ENCODE data around the gene SLC36A1. TPM values are rescaled to one million over a fixed set of nuclear protein-coding genes. Genes with fewer than 3 reads are reported as not detected.
A peak's percentile ranks its signal among the peaks of the same experiment; 100 is the strongest.
"Not testable (repeated sequence)": the region's sequence is repeated elsewhere in the genome, so short reads cannot be mapped to it uniquely, and the experiment has no call there.

SLC36A1 gene
- total RNA-seq, 2 experiments from 2014 or later: 6.4 to 6.7 TPM

DNA sequence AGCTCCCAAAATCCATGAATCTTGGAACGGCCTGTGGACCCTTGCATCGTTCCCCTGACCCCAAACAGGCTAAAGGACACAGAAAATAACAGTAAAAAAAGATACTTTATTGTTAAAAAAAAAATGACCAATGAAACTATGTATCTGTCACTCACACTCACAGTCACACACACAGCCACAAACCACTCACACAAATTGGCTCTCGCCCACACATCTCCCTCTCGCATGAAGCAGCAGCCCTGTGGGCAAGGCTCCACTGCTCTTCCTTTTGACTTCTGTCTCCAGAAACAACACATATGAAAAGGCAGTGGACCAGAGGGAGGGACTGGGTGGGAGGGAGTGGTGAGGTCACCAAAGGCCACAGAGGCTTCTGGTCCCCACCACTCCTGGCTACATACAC lies 56.6 kb downstream of the SLC36A1 start:
- ATAC-seq: no peak
- CTCF ChIA-PET: no interaction called here
- no peak for DNase-seq
- Mint-ChIP-seq H3K27ac (no peak overlapping the region), H3K36me3 (no peaks in the 10 kb centered on the region), H3K9me3 (ENCODE audit: low read depth) (no peaks in the 10 kb centered on the region), H3K27me3 (no peaks in the 10 kb centered on the region), H3K4me3 (no peak overlapping the region), H3K4me1 (peaks cover 5% of the 10 kb centered on the region)

DNA sequence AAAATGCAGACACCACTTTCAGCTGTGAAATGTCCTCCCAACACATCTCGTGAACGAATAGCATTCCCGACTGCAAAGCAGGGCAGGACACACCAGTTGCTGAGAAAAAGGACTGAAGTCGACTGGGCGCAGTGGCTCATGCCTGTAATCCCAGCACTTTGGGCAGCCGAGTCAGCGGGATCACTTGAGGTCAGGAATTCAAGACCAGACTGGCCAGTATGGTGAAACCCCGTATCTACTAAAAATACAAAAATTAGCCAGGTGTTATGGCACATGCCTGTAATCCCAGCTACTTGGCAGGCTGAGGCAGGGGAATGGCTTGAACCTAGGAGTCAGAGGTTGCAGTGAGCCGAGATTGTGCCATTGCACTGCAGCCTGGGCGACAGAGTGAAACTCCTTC lies 60.9 kb downstream of the SLC36A1 start:
- H3K4me1 Mint-ChIP-seq; H3K36me3 Mint-ChIP-seq; H3K27me3 Mint-ChIP-seq; H3K27ac Mint-ChIP-seq; H3K4me3 Mint-ChIP-seq; DNase-seq; H3K9me3 Mint-ChIP-seq (ENCODE audit: low read depth); ATAC-seq: not testable (repeated sequence)
- CTCF ChIA-PET: interaction anchor here (0.9 kb wide), 1 partner anchor 141 kb away, joined by 3 read pairs; no protein-coding TSS in a partner anchor

DNA sequence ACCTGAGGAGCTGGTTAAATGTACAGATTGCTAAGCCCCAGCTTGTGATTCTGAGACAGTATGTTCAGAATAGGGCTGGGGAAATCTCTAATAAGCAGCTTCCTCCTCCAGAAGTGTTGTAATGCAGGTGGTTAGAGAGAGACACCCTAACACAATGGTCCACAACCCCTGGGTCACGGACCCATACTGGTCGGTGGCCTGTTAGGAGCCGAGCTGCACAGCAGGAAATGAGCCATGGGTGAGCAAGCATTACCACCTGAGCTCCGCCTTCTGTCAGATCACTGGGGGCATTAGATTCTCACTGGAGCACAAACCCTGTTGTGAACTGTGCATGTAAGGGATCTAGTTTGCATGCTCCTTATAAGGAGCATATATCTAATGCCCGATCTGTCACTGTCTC lies 61.8 kb downstream of the SLC36A1 start:
- DNase-seq (no peak), ATAC-seq (no peak)
- Mint-ChIP-seq H3K27ac (no peak overlapping the region), H3K27me3 (no peaks in the 10 kb centered on the region), H3K4me1 (no peaks in the 10 kb centered on the region), H3K9me3 (ENCODE audit: low read depth) (no peaks in the 10 kb centered on the region), H3K4me3 (no peak overlapping the region), H3K36me3 (no peaks in the 10 kb centered on the region)
- CTCF ChIA-PET: interaction anchor here (1.0 to 2.4 kb wide), 2 partner anchors 62 to 143 kb away, joined by 3 to 7 read pairs; partner anchors contain the start of gene SLC36A1

DNA sequence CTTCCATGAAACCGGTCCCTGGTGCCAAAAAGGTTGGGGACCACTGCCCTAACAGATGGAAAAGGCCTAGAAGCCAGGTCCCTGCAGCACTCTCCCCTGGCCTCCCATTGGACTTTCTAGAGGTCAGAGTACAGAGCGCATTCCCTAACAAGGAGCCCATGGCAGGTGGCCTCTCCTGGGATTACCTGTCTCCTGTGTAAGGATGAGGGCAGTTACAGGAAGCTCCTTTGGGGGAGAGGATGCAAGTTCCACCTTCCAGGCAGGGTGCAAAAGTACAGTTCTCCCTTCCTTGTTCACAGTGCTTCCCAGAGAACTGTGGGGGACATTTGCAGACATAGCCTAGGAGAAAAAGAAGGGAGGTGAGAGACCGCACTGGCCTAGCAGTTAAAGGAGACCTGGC lies 62.4 kb downstream of the SLC36A1 start:
- DNase-seq: no peak
- CTCF ChIA-PET: interaction anchor here (1.0 to 2.4 kb wide), 2 partner anchors 62 to 142 kb away, joined by 3 to 7 read pairs; partner anchors contain the start of gene SLC36A1

DNA sequence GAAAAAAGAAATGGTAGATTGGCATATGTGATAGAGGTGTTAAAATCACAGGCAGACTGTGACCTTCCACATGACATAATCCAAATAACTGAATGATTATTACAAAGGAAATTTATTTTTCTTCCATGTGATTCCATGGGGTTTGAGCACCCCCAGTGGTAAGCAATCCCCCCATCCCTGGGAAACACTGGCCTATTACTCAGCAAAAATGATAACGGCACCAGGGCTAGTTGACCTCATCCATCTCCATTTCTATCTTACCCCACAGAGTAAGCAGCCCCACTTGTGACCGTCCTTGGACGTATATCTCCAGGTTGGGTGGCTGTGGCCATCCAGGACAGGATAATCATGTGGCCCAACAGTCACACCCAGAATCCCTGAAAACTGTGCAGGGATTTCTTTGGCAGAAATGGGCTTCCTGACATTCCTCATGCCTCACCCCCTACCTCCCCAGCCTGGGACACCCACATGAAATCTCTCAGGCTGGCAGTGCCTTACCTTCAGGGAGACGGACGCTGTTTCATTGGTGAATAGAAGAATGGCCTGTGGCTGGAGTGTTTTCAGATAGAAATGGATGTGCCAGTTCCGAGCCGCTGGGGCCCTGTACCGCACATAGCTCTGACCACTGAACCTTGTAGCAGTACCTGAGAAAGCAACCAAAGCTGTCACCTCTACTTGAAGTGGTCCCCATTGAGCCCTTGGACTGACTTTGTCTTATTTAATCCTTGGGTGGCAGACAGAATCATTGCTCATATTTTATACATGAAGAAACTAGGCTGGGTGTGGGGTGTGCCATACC lies 69.9 kb downstream of the SLC36A1 start:
- Mint-ChIP-seq H3K9me3 (ENCODE audit: low read depth) (no peaks in the 10 kb centered on the region), H3K4me3 (no peak overlapping the region), H3K27ac (no peak overlapping the region), H3K27me3 (peaks cover 2% of the 10 kb centered on the region), H3K36me3 (no peaks in the 10 kb centered on the region), H3K4me1 (no peaks in the 10 kb centered on the region)
- ATAC-seq (no peak), DNase-seq (no peak)
- CTCF ChIA-PET: no interaction called here

More for the DNA sequence above, 62.4 kb downstream of the SLC36A1 start:
- Mint-ChIP-seq H3K36me3 (no peaks in the 10 kb centered on the region), H3K4me3 (no peak overlapping the region), H3K4me1 (no peaks in the 10 kb centered on the region), H3K9me3 (ENCODE audit: low read depth) (no peaks in the 10 kb centered on the region), H3K27ac (no peak overlapping the region), H3K27me3 (no peaks in the 10 kb centered on the region)
- ATAC-seq: no peak

DNA sequence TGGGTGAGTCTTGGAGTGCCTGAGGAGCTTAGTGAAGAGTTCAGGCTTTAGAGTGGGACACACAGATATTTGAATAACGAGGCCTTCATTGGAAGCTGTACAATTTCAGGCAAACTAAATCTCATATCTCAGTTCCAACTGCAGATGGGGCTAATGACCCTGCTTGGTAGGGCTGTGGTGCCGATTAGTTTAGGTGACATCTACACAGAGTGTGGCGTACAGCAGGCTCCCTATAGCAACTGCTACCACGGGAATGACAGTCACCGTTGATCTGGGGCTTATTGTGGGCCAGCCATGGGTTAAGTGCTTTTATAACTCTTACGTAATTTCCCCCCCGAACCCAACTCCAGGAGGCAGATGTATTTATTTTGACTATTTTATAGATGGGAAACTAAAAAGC lies 72.9 kb downstream of the SLC36A1 start:
- DNase-seq: no peak
- Mint-ChIP-seq H3K27ac (no peak overlapping the region), H3K4me3 (no peak overlapping the region), H3K4me1 (no peaks in the 10 kb centered on the region), H3K36me3 (no peaks in the 10 kb centered on the region), H3K27me3 (peaks cover 4% of the 10 kb centered on the region), H3K9me3 (ENCODE audit: low read depth) (no peaks in the 10 kb centered on the region)
- CTCF ChIA-PET: interaction anchor here (1.3 to 1.6 kb wide), 2 partner anchors 73 to 132 kb away, joined by 6 read pairs; partner anchors contain the start of gene SLC36A1
- ATAC-seq: no peak

DNA sequence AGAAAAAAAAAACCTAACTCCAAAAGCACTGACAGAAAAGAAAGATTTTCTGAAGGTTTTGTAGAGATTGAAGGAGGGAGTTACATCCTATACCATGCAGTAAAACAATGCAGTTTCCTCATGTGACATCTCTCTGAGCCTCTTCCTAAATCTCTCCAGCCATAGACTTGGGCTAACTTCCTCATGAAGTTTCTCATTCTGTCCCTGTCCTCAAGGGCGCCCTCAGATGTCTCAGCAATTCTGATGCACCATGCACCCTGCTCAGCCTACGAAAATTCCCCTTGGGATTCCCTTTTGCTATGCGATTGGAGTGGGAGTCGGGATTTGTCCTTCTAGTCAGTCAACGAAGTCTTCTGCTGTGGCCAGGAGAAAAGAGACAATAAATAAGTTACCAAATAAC lies 74.8 kb downstream of the SLC36A1 start:
- CTCF ChIA-PET: no interaction called here
- Mint-ChIP-seq H3K4me3 (no peak overlapping the region), H3K4me1 (no peaks in the 10 kb centered on the region), H3K27me3 (peaks cover 4% of the 10 kb centered on the region), H3K27ac (no peak overlapping the region), H3K9me3 (ENCODE audit: low read depth) (no peaks in the 10 kb centered on the region), H3K36me3 (no peaks in the 10 kb centered on the region)
- DNase-seq: peak; percentile 18
- no peak for ATAC-seq

DNA sequence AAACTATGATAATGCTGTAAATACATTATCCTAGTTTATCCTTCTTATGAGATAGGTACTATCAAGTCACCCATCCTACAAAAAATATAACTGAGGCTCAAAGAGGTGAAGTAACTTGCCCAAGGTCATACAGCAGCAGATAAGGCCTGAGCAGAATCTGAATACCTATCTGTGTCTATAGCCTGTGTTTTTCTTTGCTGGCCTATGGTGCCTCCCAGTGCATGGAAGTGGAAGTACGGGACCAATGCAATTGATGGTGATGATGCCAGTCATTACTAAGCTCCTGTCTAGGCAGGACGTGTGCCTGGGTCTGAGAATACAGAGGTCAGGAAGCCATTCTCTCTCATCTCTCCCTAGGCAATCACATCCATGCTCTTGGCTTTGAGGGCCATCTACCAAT lies 75.9 kb downstream of the SLC36A1 start:
- no peak overlapping the region for H3K4me3 Mint-ChIP-seq
- DNase-seq: peak; percentile 58
- H3K9me3 Mint-ChIP-seq (ENCODE audit: low read depth): no peaks in the 10 kb centered on the region
- no peaks in the 10 kb centered on the region for H3K4me1 Mint-ChIP-seq
- H3K27ac Mint-ChIP-seq: no peak overlapping the region
- peak; percentile 82 for ATAC-seq
- H3K27me3 Mint-ChIP-seq: peaks cover 4% of the 10 kb centered on the region
- no peaks in the 10 kb centered on the region for H3K36me3 Mint-ChIP-seq
- CTCF ChIA-PET: interaction anchor here (0.6 to 1.5 kb wide), 12 partner anchors 8 to 358 kb away, joined by 3 to 17 read pairs (median 3); partner anchors contain the start of gene SLC36A1

DNA sequence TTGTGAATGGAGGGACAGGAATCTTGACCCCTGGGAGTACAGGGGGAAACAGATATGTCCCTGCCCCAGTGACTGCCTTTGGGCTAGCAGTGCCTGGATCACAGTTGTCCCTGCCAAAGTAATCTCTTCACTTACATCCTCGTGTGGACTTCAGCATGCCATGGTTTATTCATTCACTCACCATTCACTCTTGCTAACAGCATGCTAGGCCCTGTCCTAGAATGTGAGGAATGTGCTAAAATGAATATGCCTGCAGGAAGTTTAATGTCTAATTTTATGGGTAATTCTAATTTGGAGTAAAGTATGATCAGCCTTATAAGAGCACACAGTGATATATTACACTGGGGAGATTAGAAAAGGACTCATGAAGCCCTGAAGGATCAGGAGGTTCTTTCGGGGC lies 80.8 kb downstream of the SLC36A1 start:
- Mint-ChIP-seq H3K9me3 (ENCODE audit: low read depth) (no peaks in the 10 kb centered on the region), H3K27me3 (peaks cover 8% of the 10 kb centered on the region), H3K4me1 (no peaks in the 10 kb centered on the region), H3K27ac (no peak overlapping the region), H3K36me3 (no peaks in the 10 kb centered on the region), H3K4me3 (no peak overlapping the region)
- CTCF ChIA-PET: no interaction called here
- DNase-seq: no peak
- ATAC-seq: no peak

DNA sequence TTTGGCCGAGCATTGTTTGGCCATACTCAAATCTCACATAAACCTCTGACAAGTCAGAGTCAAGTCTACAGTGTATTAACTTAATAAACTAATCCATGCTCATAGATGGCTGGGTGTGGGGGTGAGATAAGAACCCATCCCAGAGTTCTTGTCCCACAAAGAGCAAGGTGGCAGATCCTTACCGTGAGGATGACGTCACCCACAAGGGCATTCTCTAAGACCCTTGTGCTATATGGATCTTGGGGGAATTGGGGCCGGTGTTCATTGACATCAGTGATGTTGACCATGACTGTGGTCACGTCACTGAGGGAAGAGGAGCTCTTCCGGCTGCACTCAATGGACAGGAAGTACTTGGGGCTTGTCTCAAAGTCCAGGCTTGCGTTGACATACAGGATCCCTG lies 81.6 kb downstream of the SLC36A1 start:
- Mint-ChIP-seq H3K4me3 (no peak overlapping the region), H3K4me1 (no peaks in the 10 kb centered on the region), H3K27me3 (peaks cover 8% of the 10 kb centered on the region), H3K27ac (no peak overlapping the region), H3K9me3 (ENCODE audit: low read depth) (no peaks in the 10 kb centered on the region), H3K36me3 (no peaks in the 10 kb centered on the region)
- ATAC-seq (no peak), DNase-seq (no peak)
- CTCF ChIA-PET: no interaction called here

DNA sequence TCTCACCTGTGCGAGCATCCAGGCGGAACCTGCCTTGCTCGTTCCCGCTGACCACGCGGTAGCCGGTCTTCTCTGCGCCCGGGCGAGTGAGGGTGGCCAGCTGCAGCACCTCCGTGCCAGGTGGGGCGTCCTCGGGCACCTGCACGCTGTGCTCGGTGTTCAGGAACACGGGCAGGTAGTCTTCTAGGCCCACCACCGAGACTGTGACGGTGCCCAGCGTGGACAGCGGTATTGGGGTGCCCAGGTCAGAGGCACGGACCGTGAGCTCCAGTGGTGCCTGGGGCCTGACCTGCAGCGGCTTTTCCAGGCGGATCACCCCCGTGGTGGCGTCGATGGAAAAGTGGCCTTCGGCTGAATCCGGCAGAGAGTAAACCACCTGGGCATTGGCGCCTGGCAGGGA lies 84.2 kb downstream of the SLC36A1 start:
- no peak for DNase-seq

DNA sequence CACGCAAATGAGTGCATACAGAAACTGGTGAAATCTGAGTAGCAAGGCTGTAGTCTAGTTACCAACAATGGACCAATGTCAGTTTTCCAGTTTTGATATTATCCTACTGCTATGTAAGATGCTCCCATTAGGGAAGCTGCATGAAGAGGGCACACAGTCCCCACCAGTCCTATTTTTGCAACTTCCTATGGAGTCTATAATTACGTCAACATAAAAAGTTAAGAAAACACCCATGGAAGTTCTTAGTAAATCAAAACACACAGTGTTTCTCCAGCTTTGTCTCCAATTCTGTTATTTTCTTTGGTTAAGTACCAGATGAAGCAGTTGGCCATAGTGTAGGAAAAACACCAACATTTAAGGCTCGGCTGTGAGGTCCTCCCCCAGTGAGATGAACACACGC lies 85.0 kb downstream of the SLC36A1 start:
- no peak overlapping the region for H3K4me3 Mint-ChIP-seq
- peaks cover 6% of the 10 kb centered on the region for H3K27me3 Mint-ChIP-seq
- no peaks in the 10 kb centered on the region for H3K36me3 Mint-ChIP-seq
- peaks cover 4% of the 10 kb centered on the region for H3K4me1 Mint-ChIP-seq
- no peak for DNase-seq
- CTCF ChIA-PET: interaction anchor here (1.1 kb wide), 1 partner anchor 84 kb away, joined by 3 read pairs; no protein-coding TSS in a partner anchor
- no peak for ATAC-seq
- no peaks in the 10 kb centered on the region for H3K9me3 Mint-ChIP-seq (ENCODE audit: low read depth)
- no peak overlapping the region for H3K27ac Mint-ChIP-seq

More for the DNA sequence above, 84.2 kb downstream of the SLC36A1 start:
- Mint-ChIP-seq H3K4me3 (no peak overlapping the region), H3K27me3 (peaks cover 6% of the 10 kb centered on the region), H3K4me1 (peaks cover 4% of the 10 kb centered on the region), H3K9me3 (ENCODE audit: low read depth) (no peaks in the 10 kb centered on the region), H3K36me3 (no peaks in the 10 kb centered on the region), H3K27ac (no peak overlapping the region)
- ATAC-seq: no peak
- CTCF ChIA-PET: interaction anchor here (1.1 kb wide), 1 partner anchor 8 kb away, joined by 3 read pairs; no protein-coding TSS in a partner anchor

DNA sequence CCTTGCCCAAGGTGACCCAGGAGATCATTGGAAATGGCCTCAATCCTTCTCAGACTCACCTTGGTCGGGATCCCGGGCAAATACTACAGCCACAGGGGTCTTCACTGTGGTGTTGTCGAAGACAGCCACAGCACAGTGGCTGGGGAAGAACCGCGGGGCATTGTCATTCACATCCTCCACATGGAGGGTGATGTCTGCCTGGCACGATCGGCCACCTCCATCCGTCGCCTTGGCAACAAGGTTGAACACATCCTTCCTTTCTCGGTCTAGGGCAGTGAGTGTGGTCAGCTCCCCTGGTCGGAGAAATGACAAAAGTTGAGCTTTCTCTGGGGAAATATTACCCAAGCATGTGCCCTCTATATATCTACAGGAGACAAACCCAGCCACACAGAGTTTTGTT lies 86.9 kb downstream of the SLC36A1 start:
- Mint-ChIP-seq H3K27me3 (peaks cover 6% of the 10 kb centered on the region), H3K36me3 (no peaks in the 10 kb centered on the region), H3K4me3 (no peak overlapping the region), H3K4me1 (peaks cover 4% of the 10 kb centered on the region), H3K9me3 (ENCODE audit: low read depth) (no peaks in the 10 kb centered on the region), H3K27ac (no peak overlapping the region)
- ATAC-seq (peak; percentile 45), DNase-seq (peak; percentile 54)
- CTCF ChIA-PET: no interaction called here

DNA sequence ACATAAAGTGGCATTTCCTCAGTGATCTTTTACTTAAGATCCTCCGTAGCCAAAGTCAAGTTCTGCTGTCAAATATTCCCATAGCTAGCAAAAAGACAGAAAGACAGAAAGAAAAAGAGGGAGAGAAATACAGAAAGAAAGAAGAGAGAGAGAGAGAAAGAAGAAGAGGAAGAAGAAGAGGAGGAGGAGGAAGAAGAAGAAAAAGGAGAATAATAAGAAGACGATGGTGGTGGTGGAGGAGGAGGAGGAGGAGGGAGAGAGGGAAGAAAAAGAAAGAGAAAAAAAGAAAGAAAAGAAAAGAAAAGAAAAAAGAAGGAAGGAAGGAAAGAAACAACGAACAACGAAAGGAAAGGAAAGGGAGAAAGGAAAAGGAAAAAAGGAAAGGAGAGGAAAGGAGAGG lies 89.6 kb downstream of the SLC36A1 start:
- Mint-ChIP-seq H3K4me1 (peaks cover 4% of the 10 kb centered on the region), H3K27me3 (peaks cover 6% of the 10 kb centered on the region), H3K36me3 (no peaks in the 10 kb centered on the region), H3K27ac (no peak overlapping the region), H3K9me3 (ENCODE audit: low read depth) (no peaks in the 10 kb centered on the region), H3K4me3 (no peak overlapping the region)
- ATAC-seq (no peak), DNase-seq (no peak)
- CTCF ChIA-PET: interaction anchor here (1.0 kb wide), 1 partner anchor 90 kb away, joined by 3 read pairs; the partner anchor contains the start of gene SLC36A1

All from activated CD8-positive, alpha-beta memory T cell treated with anti-CD3 and anti-CD28 coated beads, Interleukin-2, amount 10 ng/mL, durations not matched to agents 7 days and 5 days (primary cell).